CD4-positive, alpha-beta memory T cell (primary cell): ENCODE data around the gene VSIR. TPM values are rescaled to one million over a fixed set of nuclear protein-coding genes. Genes with fewer than 3 reads are reported as not detected.

Experiments used
- CTCF ChIA-PET: fragments of 350-600 bp; sonication (Branson Sonifier 250); formaldehyde crosslinking; loops from one replicate; lab custom pipeline; 2021; ENCODE audit warnings: inconsistent platforms; ENCODE audit not compliant: partially characterized antibody; lab: Charles Lee
- POLR2A ChIA-PET: fragments of 350-600 bp; sonication (Branson Sonifier 250); formaldehyde crosslinking; loops from one replicate; lab custom pipeline; 2021; ENCODE audit not compliant: partially characterized antibody; lab: Charles Lee
- DNase-seq, 5 donors: peaks; one replicate each; pipeline versions ENCODE4 v3.0.0 to v3.0.0-alpha.2; 2020 to 2022; ENCODE audit warnings: mixed read lengths in 1 of 5
- H3K27ac ChIP-seq: one replicate; pipeline ENCODE4 v1.7.0; 2013; ENCODE audit warnings: low read depth, low read length
- H3K27me3 ChIP-seq: 2 replicates; pipeline ENCODE4 v1.7.0; 2013; ENCODE audit warnings: mild to moderate bottlenecking, low read length, moderate library complexity; ENCODE audit not compliant: insufficient read depth
- H3K36me3 ChIP-seq: 2 replicates; pipeline ENCODE4 v1.7.0; 2013; ENCODE audit warnings: mild to moderate bottlenecking, low read length, moderate library complexity; ENCODE audit not compliant: insufficient read depth
- H3K4me1 ChIP-seq: 2 replicates; pipeline ENCODE4 v1.7.0; 2013; ENCODE audit warnings: mild to moderate bottlenecking, low read length, moderate library complexity; ENCODE audit not compliant: insufficient read depth
- H3K4me3 ChIP-seq, 2 donors: one replicate each; pipeline ENCODE4 v1.7.0; 2013; ENCODE audit warnings: low read length in 2 of 2, mild to moderate bottlenecking in 1 of 2
- H3K9me3 ChIP-seq, 2 donors: one replicate each; pipeline ENCODE4 v1.7.0; 2013; ENCODE audit warnings: low read length in 2 of 2, control low read depth in 1 of 2; ENCODE audit not compliant: control insufficient read depth in 1 of 2
- H3K27ac Mint-ChIP-seq, 7 donors: one replicate each; pipeline ENCODE4 v1.8.0; 2020 to 2021; ENCODE audit warnings: mixed read lengths in 7 of 7, mild to moderate bottlenecking in 6 of 7, inconsistent platforms in 3 of 7, moderate library complexity in 3 of 7
- H3K27me3 Mint-ChIP-seq, 2 donors: one replicate each; pipeline ENCODE4 v1.8.0; 2020 to 2021; ENCODE audit warnings: mixed read lengths in 2 of 2
- H3K36me3 Mint-ChIP-seq, 2 donors: one replicate each; pipeline ENCODE4 v1.8.0; 2020 to 2021; ENCODE audit warnings: mixed read lengths in 2 of 2, inconsistent platforms in 1 of 2, mild to moderate bottlenecking in 1 of 2
- H3K4me1 Mint-ChIP-seq, 4 donors: one replicate each; pipeline ENCODE4 v1.8.0; 2020 to 2021; ENCODE audit warnings: mixed read lengths in 4 of 4, mild to moderate bottlenecking in 1 of 4
- H3K4me3 Mint-ChIP-seq, 8 donors: one replicate each; pipeline ENCODE4 v1.8.0; 2020 to 2021; ENCODE audit warnings: mixed read lengths in 8 of 8, mild to moderate bottlenecking in 7 of 8, moderate library complexity in 6 of 8, inconsistent platforms in 3 of 8
- H3K9me3 Mint-ChIP-seq, 8 donors: one replicate each; pipeline ENCODE4 v1.8.0; 2020 to 2021; ENCODE audit warnings: mixed read lengths in 8 of 8, mild to moderate bottlenecking in 5 of 8, inconsistent platforms in 3 of 8, moderate library complexity in 1 of 8
- intact Hi-C: fragments of 100-400 bp; cut with micrococcal nuclease; formaldehyde crosslinking; loops from one replicate; pipeline ENCODE4 v1.15.1; 2023
- microRNA-seq: library from miRNA; unstranded; fragments of <30 nt; microRNA quantifications from one replicate; pipeline ENCODE4 v1.2.0, GENCODE V29; 2021; ENCODE audit warnings: borderline replicate concordance, borderline number of aligned reads, borderline microRNAs expressed, mixed read lengths
- polyA plus RNA-seq, 2 donors: library from polyadenylated mRNA; unstranded; fragments of 300-500 nt; fragmentation: Illumina TruSeq; gene quantifications; one replicate each; pipeline ENCODE4 v1.2.3, GENCODE V29; 2021
- total RNA-seq, 2 experiments: library from RNA; stranded (reverse); gene quantifications; one replicate each; pipeline ENCODE4 v1.2.3, GENCODE V29; 2021

The VSIR gene
- total and polyA plus RNA-seq, 4 experiments from 2014 or later = 97.8 to 372 (median 224) TPM

DNA sequence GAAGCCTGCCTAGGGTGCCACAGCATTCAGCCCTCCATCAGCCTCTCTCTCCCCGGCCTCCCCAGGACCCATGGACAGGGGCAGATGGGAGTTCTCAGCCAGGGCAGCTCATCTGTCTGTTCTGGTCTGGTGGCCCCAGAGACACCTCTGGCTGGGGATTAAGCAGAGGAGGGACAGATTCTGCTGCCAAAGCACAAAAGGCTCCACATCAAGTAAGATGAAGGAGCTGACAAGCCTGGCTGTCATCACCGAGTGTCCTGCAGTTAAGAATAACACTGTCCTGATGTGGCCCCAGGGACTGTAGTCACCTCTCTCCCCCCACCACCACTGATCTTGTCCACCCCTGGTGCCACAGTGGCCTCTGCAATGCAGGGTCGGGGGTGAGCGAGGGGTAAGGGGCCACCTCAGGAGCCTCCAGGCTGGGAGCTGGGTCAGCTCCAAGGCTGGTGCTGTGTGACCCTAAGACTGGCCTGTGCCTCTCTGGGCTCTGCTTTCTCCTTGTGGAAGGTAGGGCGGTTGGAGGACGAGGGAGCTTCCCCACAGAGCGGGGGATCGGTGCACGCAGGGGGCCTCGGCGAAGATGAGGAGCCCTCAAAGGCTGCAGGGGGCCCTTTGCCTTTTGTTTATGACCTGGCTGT, 72.5 kb downstream of the VSIR start:
- ChIA-PET POLR2A (interaction anchor here (1.4 kb wide), 1 partner anchor 42 kb away, joined by 3 read pairs; no protein-coding TSS in a partner anchor), CTCF (interaction anchor here (1.2 to 21.0 kb wide), 3 partner anchors 8 to 69 kb away, joined by 3 to 379 read pairs (median 3); partner anchors contain the start of gene VSIR)
- H3K4me1 Mint-ChIP-seq = peaks cover 17 to 37% (median 23%) of the 10 kb centered on the region in 4 donors
- no peak overlapping the region for H3K4me3 ChIP-seq
- H3K27ac ChIP-seq = no peak overlapping the region
- H3K27me3 ChIP-seq = no peaks in the 10 kb centered on the region
- no peaks in the 10 kb centered on the region for H3K36me3 Mint-ChIP-seq
- no peaks in the 10 kb centered on the region for H3K9me3 Mint-ChIP-seq
- DNase-seq = peak in 1 of 5 donors; percentile 19
- peak overlapping the region in 1 of 7 donors; percentile 30 for H3K27ac Mint-ChIP-seq
- H3K27me3 Mint-ChIP-seq = no peaks in the 10 kb centered on the region
- H3K36me3 ChIP-seq = no peaks in the 10 kb centered on the region
- H3K9me3 ChIP-seq = no peaks in the 10 kb centered on the region
- H3K4me3 Mint-ChIP-seq = no peak overlapping the region
- intact Hi-C loops = no loop called here
- peaks cover 33% of the 10 kb centered on the region for H3K4me1 ChIP-seq

DNA sequence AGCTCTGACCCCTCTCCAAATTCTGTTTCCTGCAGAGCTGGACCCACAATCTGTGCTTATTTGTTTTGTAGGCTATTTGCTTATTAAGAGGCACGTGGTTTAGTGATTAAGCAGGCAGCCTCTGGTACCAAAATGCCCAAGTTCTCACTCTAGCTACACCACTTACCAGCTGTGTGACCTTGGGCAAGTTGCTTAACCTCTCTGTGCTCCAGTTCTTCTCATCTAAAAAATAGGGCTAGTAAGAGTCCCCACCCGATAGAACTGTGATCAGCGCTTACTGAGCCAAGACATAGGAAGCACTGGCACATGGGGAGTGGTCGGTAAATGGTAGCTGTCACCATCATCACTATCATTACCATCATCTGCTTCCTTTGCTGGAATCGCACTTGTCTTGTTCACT, 74.6 kb downstream of the VSIR start:
- Histone ChIP-seq H3K4me3 (no peak overlapping the region), H3K9me3 (no peaks in the 10 kb centered on the region), H3K36me3 (no peaks in the 10 kb centered on the region), H3K27ac (no peak overlapping the region), H3K27me3 (no peaks in the 10 kb centered on the region), H3K4me1 (peaks cover 51% of the 10 kb centered on the region)
- POLR2A ChIA-PET = interaction anchor here (0.6 to 8.3 kb wide), 6 partner anchors 9 to 321 kb away, joined by 3 to 83 read pairs (median 3); partner anchors contain the start of gene VSIR
- peak overlapping the region in 5 of 7 donors; percentile 20 to 61 (median 50) for H3K27ac Mint-ChIP-seq
- no peaks in the 10 kb centered on the region for H3K27me3 Mint-ChIP-seq
- intact Hi-C loops = loop anchor here (5.0 kb wide), 1 partner anchor 114 kb away; no protein-coding TSS in a partner anchor
- DNase-seq = peak in 1 of 5 donors; percentile 2
- peak overlapping the region in 5 of 8 donors; percentile 13 to 33 (median 28) for H3K4me3 Mint-ChIP-seq
- H3K4me1 Mint-ChIP-seq = peaks cover 23 to 56% (median 33%) of the 10 kb centered on the region in 4 donors
- CTCF ChIA-PET = interaction anchor here (0.8 to 21.0 kb wide), 16 partner anchors 9 to 314 kb away, joined by 3 to 379 read pairs (median 12); partner anchors contain the start of gene VSIR
- H3K36me3 Mint-ChIP-seq = no peaks in the 10 kb centered on the region
- H3K9me3 Mint-ChIP-seq = no peaks in the 10 kb centered on the region

DNA sequence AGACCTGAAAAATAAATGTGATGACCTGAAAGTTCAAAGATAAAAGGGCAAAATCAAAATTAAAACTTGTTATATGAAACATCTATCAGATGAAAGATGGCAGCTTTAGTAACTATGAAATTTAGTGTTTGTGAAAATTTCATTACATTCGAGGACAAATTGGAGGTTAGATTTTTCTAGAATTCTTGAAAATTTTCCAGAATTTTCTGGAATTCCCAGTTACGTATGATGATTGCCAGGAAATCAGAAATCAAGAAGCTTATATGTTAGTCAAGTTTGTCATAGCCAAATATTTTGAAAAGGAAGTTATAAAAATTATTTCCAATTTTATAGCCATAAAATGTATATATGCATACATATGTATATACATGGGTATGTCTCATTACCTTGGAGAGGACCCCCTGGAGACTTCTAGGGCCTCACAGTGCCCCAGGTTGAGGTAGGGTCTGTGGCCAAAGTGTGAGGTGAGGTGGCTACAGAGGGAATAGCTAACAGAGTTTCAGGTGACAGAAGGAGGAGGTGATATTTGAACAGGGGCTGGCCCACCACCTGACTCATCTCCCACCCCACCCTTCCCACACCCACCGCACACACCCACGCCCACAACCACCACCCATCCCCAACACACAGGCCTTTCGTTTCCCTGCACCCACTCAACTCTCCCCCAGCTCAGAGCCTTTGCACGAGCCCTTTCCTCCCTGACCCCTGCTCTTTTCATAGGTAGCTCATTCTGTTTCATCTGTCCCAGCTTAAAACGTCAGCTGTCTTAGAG, 75.2 kb downstream of the VSIR start:
- intact Hi-C loops = loop anchor here (5.0 kb wide), 1 partner anchor 114 kb away; no protein-coding TSS in a partner anchor
- H3K27ac ChIP-seq = no peak overlapping the region

More for the DNA sequence above, 75.2 kb downstream of the VSIR start:
- Mint-ChIP-seq H3K27ac (peak overlapping the region in 5 of 7 donors; percentile 36 to 61 (median 50)), H3K9me3 (no peaks in the 10 kb centered on the region), H3K36me3 (no peaks in the 10 kb centered on the region), H3K4me3 (peak overlapping the region in 4 of 8 donors; percentile 29 to 61 (median 32)), H3K4me1 (peaks cover 23 to 60% (median 35%) of the 10 kb centered on the region in 4 donors), H3K27me3 (no peaks in the 10 kb centered on the region)
- no peaks in the 10 kb centered on the region for H3K9me3 ChIP-seq
- ChIA-PET CTCF (interaction anchor here (0.8 to 21.0 kb wide), 25 partner anchors 9 to 383 kb away, joined by 3 to 379 read pairs (median 6); partner anchors contain the start of gene VSIR), POLR2A (interaction anchor here (0.6 to 8.3 kb wide), 7 partner anchors 10 to 321 kb away, joined by 3 to 83 read pairs (median 3); partner anchors contain the start of gene VSIR)
- H3K27me3 ChIP-seq = no peaks in the 10 kb centered on the region
- H3K4me1 ChIP-seq = peaks cover 51% of the 10 kb centered on the region
- no peak overlapping the region for H3K4me3 ChIP-seq
- DNase-seq = peak in 3 of 5 donors; percentile 14 to 62 (median 25)
- H3K36me3 ChIP-seq = no peaks in the 10 kb centered on the region

Small RNA genes within 50 kb of the gene (microRNA-seq; reads per million reads assigned to microRNA genes)
- gene MIR7152 = not detected

Other genes starting within 250 kb of the VSIR start
- under 1 TPM; 0.11 to 0.12 TPM for gene C10orf105, start 53.7 kb downstream of the VSIR start, total RNA-seq
- gene C10orf105, start 53.7 kb downstream of the VSIR start, polyA plus RNA-seq = under 1 TPM; 0.07 TPM
- 100 to 1,000 TPM; 248 to 257 TPM for gene PSAP, start 77.7 kb upstream of the VSIR start, total RNA-seq
- gene PSAP, start 77.7 kb upstream of the VSIR start, polyA plus RNA-seq = 100 to 1,000 TPM; 392 to 611 TPM
- gene CHST3, start 190.9 kb upstream of the VSIR start, total RNA-seq = not detected
- not detected for gene CHST3, start 190.9 kb upstream of the VSIR start, polyA plus RNA-seq